GM21786 (cell line): ENCODE results near the gene FAT1.

Source experiments
- ATAC-seq: cut with Tn5 transposase; IDR thresholded peaks from one replicate; pipeline ENCODE4 v1.9.1; 2021; ENCODE audit not compliant: unreplicated experiment

Gene FAT1

DNA sequence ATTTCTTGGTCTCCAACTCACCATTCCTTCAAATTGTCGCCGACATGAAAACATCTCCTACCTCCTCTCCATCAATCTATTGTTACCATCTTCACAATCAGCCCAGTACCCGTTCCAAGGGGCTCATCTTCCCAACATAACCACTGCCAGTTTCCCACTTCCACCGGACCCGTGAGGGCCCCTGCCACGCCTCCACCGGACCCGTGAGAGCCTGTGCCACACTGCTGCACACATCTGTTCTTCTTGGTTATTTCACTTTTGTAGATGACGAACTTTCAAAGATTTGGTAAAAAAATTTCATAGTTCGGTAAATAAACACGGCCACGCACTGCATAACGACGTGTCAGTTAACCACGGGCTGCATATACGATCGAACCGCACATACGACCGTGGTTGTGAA, 65.0 kb downstream of the FAT1 start:
- no peak for ATAC-seq

DNA sequence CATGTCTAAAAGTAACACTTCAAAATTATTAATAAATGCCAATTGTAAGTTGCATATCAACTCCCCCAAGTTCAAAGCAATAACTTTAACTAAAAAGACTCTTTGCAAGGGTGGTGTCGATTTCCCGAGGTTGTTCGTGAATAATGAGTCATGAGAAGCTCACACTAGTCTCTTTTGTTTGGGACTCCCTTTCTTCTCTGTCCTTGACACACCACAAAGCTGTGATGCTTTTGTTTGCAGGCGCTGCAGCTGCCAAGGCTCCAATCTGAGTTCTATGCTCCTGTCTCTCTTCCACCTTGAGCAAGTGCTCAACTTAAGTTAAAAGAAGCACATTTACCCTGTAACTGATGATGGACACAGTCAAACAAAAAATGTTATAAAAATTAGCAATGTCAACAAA, 65.9 kb downstream of the FAT1 start:
- no peak for ATAC-seq

- no peak for ATAC-seq
These were observed 69.7 kb downstream of the FAT1 start for GRCh38 chr4:186653969-186654368.

DNA sequence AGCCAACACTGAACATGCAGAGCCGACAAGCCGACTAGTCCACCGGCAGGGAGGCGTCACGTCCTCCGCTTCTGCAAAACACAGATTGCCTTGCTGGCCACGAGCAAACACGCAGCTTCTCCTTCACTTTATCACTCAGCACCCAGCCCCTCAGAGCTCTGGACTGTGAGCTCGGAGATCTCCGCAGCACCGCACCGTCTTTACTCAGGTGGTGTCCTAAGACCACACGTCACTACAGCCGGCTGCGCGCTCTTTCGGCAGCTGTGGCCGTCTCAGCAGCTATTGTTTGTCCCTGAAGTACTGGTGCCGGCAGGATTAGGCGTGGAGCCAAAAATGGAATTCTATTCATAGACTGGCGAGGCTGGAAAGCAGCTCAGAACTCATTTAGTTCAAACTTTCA, 72.0 kb downstream of the FAT1 start:
- ATAC-seq: no peak

DNA sequence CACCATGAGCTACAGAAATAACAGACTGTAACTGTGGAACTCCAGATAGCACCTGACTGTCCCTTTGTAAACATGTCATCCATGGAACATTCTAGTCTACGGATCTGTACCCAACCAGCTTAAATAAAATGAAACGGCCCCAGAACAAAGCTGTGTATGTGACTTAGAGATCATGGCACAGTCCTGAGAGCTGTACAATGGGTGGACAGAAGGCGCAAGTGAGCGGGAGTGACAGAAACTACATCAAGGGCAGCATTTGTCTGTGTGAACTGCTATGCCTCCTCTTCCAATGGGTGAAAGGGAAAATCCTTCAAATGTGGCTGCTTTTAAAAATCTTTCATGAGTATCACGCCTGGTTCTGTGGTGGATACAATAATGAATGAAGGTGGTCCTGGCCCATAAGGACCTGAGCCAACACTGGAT, 72.5 kb downstream of the FAT1 start:
- no peak for ATAC-seq

DNA sequence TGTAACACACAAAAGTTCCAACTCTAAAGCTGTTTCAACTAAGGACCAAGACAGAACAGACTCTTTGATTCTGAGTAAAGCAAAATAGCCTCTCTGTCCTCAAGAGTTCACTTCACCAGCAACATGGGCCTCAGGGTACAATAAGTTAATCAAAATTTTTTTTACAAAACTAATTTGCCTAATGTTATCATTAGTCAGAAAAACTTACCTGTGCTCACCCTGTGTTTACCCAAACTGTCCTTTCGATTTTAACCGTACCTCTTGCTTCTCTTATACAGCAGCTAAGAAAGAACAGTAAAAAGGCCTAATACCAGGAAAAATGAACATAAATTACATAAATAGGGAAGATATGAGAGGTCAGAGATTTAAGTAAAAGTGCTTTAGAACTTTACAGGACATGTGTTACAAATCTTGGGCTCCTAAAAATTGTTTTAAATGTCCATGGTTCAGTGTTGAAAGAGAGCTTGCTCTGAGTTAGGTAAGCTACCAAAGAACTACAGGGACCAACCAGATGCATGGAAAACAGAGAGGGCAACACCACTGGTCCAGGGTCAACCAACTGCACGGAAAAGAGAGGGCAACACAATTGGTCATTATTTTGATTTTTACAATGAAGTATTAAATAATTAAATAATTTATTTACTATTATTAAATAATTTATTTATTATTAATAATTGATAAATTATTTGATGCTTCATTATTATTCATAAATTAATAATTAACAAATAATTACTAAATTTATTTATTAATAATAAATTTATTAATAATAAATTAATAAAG, 73.1 kb downstream of the FAT1 start:
- no peak for ATAC-seq

- ATAC-seq: no peak
These were observed 75.8 kb downstream of the FAT1 start for GRCh38 chr4:186647821-186648220.

- ATAC-seq: no peak
These were observed 78.9 kb downstream of the FAT1 start for GRCh38 chr4:186644737-186645261.

GRCh38 chr4:186644311-186644638, 79.4 kb downstream of the FAT1 start:
- ATAC-seq: no peak

- ATAC-seq: no peak
These were observed 80.0 kb downstream of the FAT1 start for GRCh38 chr4:186643501-186644310.

DNA sequence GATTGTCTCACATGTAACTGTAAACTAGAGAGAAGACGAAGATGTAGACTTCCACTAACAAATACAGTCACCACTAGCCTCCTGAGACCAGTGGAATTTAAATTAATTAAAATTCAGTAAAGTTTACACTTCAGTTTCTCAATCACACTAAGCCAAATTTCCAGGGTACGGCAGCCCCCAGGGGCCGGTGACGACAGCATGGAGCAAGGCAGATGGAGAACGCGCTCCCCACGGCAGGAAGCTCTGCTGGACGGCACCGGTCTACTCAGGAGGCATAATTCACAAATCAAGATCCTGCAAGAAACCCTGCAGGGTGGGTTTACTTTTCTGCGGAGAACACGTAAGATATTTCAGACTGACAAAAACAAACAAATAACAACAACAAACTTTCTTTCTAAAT, 80.7 kb downstream of the FAT1 start:
- ATAC-seq: no peak

- no peak for ATAC-seq
These were observed 81.1 kb downstream of the FAT1 start for GRCh38 chr4:186642530-186642929.

DNA sequence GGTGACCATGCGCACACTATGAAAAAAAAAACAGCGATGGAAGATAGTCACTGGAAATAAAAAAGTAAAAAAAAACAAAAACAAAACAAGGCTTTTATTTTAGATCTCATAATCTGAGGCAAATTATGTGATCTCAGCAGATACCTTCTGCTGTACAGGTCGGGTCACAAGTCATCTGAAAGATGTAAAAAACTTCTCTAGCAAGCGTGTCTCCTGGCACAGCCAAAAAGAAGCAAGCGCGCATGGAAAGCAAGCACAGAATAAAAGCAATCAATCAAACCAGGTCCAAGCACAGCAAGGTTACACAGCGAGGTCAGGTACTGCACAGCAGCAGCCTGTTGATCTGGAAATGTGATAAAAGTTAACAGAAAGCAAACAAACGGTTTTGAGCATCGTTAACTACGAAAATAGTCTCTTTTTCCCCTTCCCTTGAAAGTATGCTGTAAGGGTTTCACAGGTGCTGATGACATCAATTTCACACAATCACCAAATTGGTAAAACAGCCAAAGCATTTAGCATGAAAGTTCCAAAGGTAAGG, 89.0 kb downstream of the FAT1 start:
- no peak for ATAC-seq

DNA sequence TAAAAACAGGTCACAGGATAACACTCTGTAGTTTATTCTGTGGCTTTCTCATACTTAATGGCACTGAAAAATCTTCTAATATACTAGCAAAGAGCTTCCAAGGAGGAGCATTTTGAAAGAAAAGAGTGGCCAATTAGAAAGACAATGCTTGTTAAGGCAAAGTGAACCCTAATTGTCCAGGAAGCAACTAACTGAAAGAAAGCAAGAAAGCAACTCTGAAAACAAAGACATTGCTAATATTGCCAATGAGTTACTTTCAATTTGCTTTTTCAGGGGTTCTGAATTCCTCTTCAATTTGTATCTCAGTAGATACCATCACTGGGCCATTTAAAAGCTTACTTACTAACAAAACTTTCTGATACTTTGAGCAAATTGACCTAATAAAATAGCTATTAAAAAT, 89.8 kb downstream of the FAT1 start:
- no peak for ATAC-seq

GRCh38 chr4:186630128-186630527, 93.5 kb downstream of the FAT1 start:
- ATAC-seq: no peak

DNA sequence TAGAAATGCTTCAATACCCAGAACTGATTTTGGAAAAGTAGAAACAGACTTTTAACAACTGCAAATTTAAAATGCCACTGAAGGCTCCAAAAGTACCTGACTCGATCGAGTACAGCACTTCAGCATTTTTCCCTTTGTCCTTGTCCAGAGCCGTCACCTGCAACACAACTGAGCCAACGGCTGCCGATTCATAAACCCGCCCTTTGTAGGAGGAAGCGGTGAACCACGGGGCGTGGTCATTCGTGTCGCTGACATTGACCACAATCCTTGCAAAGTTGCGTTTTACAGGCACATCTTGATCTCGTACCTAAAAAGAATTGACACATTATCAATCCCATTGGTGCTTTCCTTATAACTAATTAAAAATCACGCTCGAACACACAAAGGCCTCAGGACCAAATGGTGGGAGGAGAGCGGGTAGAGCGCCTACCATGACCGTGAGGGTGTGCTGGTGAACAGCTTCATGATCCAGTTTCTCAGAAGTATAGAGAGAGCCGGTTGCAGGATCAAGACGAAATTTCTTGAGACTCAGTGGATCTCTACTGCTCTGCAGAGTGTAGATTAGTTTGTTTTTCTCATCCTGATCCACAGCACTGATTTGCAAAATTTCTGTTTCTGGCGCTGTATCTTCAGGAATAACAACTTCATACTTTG, 95.5 kb downstream of the FAT1 start:
- ATAC-seq: no peak

DNA sequence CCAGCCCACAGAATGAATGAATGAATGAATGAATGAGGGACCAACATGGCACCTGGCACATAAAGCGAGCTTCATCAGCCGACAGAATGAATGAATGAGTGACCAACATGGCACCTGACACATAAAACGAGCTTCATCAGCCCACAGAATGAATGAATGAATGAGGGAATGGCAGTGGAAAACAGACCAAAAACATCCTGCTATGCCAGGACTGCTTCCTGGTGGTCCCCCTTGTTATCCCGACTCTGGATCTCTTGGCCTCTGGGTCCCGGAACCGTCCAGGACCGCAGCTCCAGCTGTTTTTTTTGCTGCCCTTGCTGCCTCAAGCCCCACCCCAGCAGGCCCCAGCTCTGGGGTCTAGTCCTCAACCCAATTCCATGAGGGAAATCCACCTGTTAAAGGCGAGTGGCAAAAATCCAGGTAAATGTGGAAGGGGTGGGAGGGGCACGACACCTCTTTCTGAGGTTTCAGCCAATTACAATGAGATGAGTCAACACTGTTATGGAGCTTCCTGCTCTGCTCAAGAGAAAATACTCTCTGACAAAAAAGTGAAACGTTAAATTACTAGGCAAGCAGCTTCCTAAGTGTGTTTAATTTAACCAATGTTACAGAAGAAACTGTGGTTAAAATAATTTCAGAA, 96.3 kb downstream of the FAT1 start:
- no peak for ATAC-seq

- no peak for ATAC-seq
These were observed 98.7 kb downstream of the FAT1 start for GRCh38 chr4:186624951-186625350.

DNA sequence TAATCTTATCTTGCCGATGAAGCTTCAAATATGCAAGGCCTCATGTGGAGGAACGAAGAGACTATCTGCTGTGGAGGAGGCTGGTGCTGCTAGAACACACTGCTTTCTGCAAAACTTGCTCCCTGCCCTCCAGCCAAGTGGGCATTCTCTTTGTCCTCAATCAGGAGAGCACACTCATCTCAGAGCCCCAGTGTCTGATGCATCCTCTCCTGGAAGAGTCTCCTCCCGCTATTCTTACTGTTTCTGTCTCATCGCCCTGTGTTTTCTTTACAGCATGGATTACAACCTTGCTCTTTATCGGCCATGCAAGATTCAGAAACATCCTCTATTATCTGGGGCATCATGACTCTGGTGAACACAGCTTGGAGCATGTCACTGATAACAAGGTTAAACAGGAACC, 100.1 kb downstream of the FAT1 start:
- no peak for ATAC-seq

- no peak for ATAC-seq
These were observed 100.7 kb downstream of the FAT1 start for GRCh38 chr4:186622788-186623464.
